ENCODE results near the gene UNC119.

UNC119 gene

GRCh38 chr17:28572259-28573039 is 20.0 kb upstream of the UNC119 start:
- no peak for DNase-seq

- peak; percentile 91 for DNase-seq
These were observed 19.1 kb upstream of the UNC119 start, which contains the start of gene PIGS for GRCh38 chr17:28571361-28572122. Gene PIGS, minus strand, starts transcription at chr17:28571524. Its CDS starts 28 bp downstream, at chr17:28571496.

GRCh38 chr17:28570716-28571360 is 18.4 kb upstream of the UNC119 start:
- DNase-seq: no peak

- no peak for DNase-seq
These were observed 17.0 kb upstream of the UNC119 start for GRCh38 chr17:28569446-28569845.

- DNase-seq: no peak
These were observed 15.2 kb upstream of the UNC119 start for GRCh38 chr17:28567604-28568003.

- DNase-seq: peak; percentile 74
These were observed 11.1 kb upstream of the UNC119 start for GRCh38 chr17:28563475-28563874.

GRCh38 chr17:28555022-28555421 is 2.6 kb upstream of the UNC119 start:
- DNase-seq: no peak

GRCh38 chr17:28554565-28554964 is 2.1 kb upstream of the UNC119 start:
- DNase-seq: no peak

- no peak for DNase-seq
These were observed 629 bp upstream of the UNC119 start for GRCh38 chr17:28553000-28553505.

GRCh38 chr17:28551421-28552175 is 826 bp downstream of the UNC119 start:
- no peak for DNase-seq

- no peak for DNase-seq
These were observed 1.6 kb downstream of the UNC119 start for GRCh38 chr17:28550858-28551257.

- DNase-seq: no peak
These were observed 2.9 kb downstream of the UNC119 start for GRCh38 chr17:28549236-28550132.

GRCh38 chr17:28548417-28549130 is 3.9 kb downstream of the UNC119 start:
- DNase-seq: no peak

GRCh38 chr17:28547623-28548416 is 4.6 kb downstream of the UNC119 start:
- DNase-seq: peak; percentile 62

GRCh38 chr17:28547096-28547622 is 5.3 kb downstream of the UNC119 start:
- no peak for DNase-seq

- no peak for DNase-seq
These were observed 6.5 kb downstream of the UNC119 start for GRCh38 chr17:28545787-28546415.

- DNase-seq: no peak
These were observed 7.3 kb downstream of the UNC119 start for GRCh38 chr17:28545141-28545503.

GRCh38 chr17:28544402-28545140 is 7.9 kb downstream of the UNC119 start:
- no peak for DNase-seq

GRCh38 chr17:28541439-28541838 is 11.0 kb downstream of the UNC119 start:
- no peak for DNase-seq
